WERI-Rb-1 (cell line): ENCODE results near the gene IP6K1.
"Not testable (repeated sequence)": the region's sequence is repeated elsewhere in the genome, so short reads cannot be mapped to it uniquely, and the experiment has no call there.

Experiments
- DNase-seq: peaks from one replicate; pipeline ENCODE4 v3.0.0-alpha.2; 2020
- H3K27ac ChIP-seq: fragments of 250-450 bp; sonication (Bioruptor Pico); 2 replicates; pipeline ENCODE4 v1.5.1; 2020; ENCODE audit warnings: mild to moderate bottlenecking, moderate library complexity
- H3K27me3 ChIP-seq: fragments of 250-450 bp; sonication (Bioruptor Pico); 2 replicates; pipeline ENCODE4 v1.5.1; 2021; ENCODE audit warnings: mild to moderate bottlenecking, low read depth, moderate library complexity; ENCODE audit not compliant: insufficient read depth, severe bottlenecking
- H3K36me3 ChIP-seq: fragments of 250-450 bp; sonication (Bioruptor Pico); 2 replicates; pipeline ENCODE4 v1.5.1; 2020; ENCODE audit warnings: mild to moderate bottlenecking, moderate library complexity
- H3K4me3 ChIP-seq: 2 replicates; pipeline ENCODE4 v1.5.1; 2011; ENCODE audit warnings: low read depth, mild to moderate bottlenecking, control low read depth, low read length
- H3K9me3 ChIP-seq: fragments of 250-450 bp; sonication (Bioruptor Pico); 2 replicates; pipeline ENCODE4 v1.5.1; 2021; ENCODE audit warnings: mild to moderate bottlenecking, moderate library complexity; ENCODE audit not compliant: severe bottlenecking
- TF ChIP-seq, protein P1 (sequence below): IDR thresholded peaks from 2 replicates; pipeline ENCODE4 v1.5.1; 2011; ENCODE audit warnings: low read depth, mild to moderate bottlenecking, control low read depth, inconsistent platforms, low read length

IP6K1 gene

DNA sequence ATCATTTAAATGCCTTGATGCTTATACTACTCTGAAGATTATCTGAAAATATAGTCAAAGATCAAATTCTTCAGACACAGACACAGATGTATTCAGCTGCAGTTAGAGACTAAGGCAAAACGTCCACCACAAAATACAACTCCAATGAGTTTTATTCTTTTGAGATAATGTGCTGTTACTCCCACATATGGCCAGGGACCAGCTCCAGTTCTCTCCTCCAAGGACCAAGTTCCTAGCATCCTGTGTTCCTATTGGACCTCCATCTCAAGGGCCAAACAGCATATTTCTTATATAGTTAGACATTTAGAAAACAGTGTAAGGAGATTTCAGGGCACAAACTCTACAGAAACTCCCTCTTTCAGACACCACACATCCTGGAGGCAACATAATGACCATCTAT lies 27.1 kb downstream of the IP6K1 start:
- no peaks in the 10 kb centered on the region for H3K9me3 ChIP-seq
- no peaks in the 10 kb centered on the region; the same call in 1 of the 2 replicates for H3K36me3 ChIP-seq
- H3K4me3 ChIP-seq, result no peak overlapping the region
- H3K27me3 ChIP-seq, result no peaks in the 10 kb centered on the region
- DNase-seq, result no peak
- TF ChIP-seq, protein P1, sequence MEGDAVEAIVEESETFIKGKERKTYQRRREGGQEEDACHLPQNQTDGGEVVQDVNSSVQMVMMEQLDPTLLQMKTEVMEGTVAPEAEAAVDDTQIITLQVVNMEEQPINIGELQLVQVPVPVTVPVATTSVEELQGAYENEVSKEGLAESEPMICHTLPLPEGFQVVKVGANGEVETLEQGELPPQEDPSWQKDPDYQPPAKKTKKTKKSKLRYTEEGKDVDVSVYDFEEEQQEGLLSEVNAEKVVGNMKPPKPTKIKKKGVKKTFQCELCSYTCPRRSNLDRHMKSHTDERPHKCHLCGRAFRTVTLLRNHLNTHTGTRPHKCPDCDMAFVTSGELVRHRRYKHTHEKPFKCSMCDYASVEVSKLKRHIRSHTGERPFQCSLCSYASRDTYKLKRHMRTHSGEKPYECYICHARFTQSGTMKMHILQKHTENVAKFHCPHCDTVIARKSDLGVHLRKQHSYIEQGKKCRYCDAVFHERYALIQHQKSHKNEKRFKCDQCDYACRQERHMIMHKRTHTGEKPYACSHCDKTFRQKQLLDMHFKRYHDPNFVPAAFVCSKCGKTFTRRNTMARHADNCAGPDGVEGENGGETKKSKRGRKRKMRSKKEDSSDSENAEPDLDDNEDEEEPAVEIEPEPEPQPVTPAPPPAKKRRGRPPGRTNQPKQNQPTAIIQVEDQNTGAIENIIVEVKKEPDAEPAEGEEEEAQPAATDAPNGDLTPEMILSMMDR, result no peak
- no peak overlapping the region for H3K27ac ChIP-seq

DNA sequence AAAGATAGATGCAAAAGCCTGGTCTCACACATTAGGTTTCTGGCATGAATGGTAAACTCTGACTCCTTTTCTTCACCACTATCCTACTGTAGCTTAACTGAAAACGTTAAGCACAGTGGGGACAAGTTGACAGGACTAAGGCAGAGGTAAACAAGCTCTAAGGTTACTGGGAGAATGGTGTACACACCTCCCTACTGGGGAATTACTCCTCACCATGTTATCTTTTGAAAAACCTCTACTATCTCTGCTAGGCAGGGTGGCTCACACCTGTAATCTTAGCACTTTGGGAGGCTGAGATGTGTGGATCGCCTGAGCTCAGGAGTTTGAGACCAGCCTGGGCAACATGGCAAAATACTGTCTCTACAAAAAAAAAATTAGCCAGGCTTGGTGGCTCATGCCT lies 29.1 kb downstream of the IP6K1 start:
- no peak for DNase-seq
- TF ChIP-seq, protein P1, result no peak
- Histone ChIP-seq H3K4me3 (no peak overlapping the region), H3K36me3 (no peaks in the 10 kb centered on the region; the same call in 1 of the 2 replicates), H3K27ac (no peak overlapping the region), H3K9me3 (no peaks in the 10 kb centered on the region), H3K27me3 (no peaks in the 10 kb centered on the region)

DNA sequence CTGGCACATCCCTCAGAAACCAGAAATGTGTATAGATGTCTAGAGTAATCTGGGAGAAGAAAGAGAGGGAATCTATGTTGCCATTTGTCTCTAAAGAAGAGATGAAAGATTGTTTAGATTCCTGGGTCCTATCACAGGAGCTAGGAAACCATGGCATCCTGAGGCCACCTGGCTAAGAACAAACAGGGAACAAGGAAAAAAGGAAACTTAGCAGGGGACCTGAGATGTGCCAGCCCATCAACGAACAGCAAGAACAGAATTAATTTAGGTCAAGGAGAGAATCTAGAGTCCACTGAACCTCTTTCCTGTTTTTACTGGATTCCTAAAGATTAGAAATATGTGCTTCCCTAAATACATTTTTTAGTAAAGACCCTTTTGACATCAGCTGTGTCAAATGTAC lies 30.3 kb downstream of the IP6K1 start:
- Histone ChIP-seq H3K27ac (no peak overlapping the region), H3K9me3 (no peaks in the 10 kb centered on the region), H3K27me3 (no peaks in the 10 kb centered on the region), H3K4me3 (no peak overlapping the region), H3K36me3 (no peaks in the 10 kb centered on the region; the same call in 1 of the 2 replicates)
- DNase-seq, result no peak
- TF ChIP-seq, protein P1, result no peak

DNA sequence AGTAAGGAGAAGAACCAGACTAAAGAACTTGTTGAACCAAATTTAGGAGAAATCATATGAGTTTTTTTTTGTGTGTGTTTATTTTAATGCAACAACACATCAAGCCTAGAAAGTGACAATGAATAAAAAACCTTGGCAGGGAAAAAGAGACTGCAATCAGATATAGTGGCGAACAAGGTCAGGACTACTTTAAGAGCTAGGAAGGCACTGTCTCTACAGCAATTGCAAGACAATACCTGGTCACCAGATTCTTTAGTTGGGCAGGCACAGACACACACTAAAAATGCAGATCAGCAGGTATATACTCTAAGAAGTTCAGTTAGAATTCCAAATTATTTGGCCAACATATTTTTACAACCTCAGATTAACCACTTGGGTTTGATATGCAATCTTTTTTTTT lies 31.8 kb downstream of the IP6K1 start:
- H3K9me3 ChIP-seq, result no peaks in the 10 kb centered on the region
- no peak overlapping the region for H3K4me3 ChIP-seq
- H3K36me3 ChIP-seq, result peaks cover 3% of the 10 kb centered on the region
- no peaks in the 10 kb centered on the region for H3K27me3 ChIP-seq
- DNase-seq, result no peak
- H3K27ac ChIP-seq, result no peak overlapping the region
- TF ChIP-seq, protein P1, result no peak

DNA sequence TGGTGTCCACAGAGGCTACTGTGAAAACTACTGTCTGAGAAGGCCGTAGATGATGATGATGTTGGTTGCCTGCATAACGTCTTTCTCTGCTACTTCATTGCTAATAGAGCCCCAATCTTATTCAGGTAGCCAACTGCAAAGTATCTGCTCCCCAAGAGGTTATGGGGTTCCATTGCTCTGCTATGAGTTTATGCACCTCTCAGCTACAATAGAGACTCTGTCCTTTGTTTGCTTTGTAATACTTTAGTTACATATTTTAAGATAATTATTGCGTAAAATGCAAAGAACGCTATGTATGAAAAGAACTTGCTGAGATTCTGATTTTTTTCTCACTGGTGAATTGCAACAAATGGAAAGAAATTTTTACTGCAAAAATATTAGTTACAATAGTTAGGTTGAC lies 34.8 kb downstream of the IP6K1 start:
- TF ChIP-seq, protein P1, result no peak

DNA sequence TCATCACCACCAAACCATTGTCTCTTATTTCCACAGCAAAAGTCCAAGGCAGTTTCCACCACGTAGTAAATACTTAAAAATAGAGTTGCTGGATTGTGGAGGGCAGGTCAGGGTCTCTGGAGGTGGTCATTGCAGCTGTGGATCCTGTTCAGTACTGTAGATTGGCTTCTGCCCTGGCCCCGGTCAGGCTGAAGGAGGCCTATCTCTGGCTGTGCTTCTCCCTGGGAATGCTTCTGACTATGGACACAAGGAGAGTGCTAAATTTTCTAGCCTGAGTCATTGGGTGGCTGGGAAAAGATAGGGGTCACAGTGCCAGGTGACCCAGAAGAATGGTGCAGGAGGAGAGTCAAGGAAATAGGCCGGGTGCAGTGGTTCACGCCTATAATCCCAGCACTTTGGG lies 36.3 kb downstream of the IP6K1 start:
- no peak overlapping the region for H3K27ac ChIP-seq
- H3K27me3 ChIP-seq, result no peaks in the 10 kb centered on the region
- peaks cover 26% of the 10 kb centered on the region for H3K36me3 ChIP-seq
- H3K4me3 ChIP-seq, result no peak overlapping the region
- H3K9me3 ChIP-seq, result no peaks in the 10 kb centered on the region
- TF ChIP-seq, protein P1, result no peak
- DNase-seq, result no peak

More for the DNA sequence above, 34.8 kb downstream of the IP6K1 start:
- Histone ChIP-seq H3K4me3 (no peak overlapping the region), H3K36me3 (peaks cover 26% of the 10 kb centered on the region), H3K27ac (no peak overlapping the region), H3K27me3 (no peaks in the 10 kb centered on the region), H3K9me3 (no peaks in the 10 kb centered on the region)
- no peak for DNase-seq

DNA sequence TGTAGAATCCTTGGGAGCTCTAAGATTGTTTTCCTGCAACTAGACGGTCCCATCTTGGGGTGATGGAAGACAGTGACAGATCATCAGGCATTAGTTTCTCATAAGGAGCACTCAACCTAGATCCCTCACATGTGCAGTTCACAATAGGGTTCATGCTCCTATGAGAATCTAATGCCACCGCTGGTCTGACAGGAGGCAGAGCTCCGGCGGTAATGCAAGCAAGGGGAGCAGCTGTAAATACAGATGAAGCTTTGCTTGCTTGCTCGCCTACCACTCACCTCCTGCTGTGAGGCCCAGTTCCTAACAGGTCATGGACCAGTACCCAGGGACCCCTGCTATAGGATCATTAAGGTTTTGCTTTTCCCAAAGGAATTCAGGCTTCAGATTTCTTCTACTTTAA lies 37.5 kb downstream of the IP6K1 start:
- not testable (repeated sequence) for H3K27ac ChIP-seq, DNase-seq, H3K4me3 ChIP-seq, H3K9me3 ChIP-seq, H3K27me3 ChIP-seq
- H3K36me3 ChIP-seq, result peaks cover 33% of the 10 kb centered on the region
